Activated T-helper 1 cell treated with anti-CD3 and anti-CD28 coated beads, Interleukin-12 subunit alpha, Interleukin-12 subunit beta, Interleukin-2, Interleukin-4 antibody, amounts not matched to agents 30 ng/mL and 10 ng/mL and 1 ng/mL, durations not matched to agents 14 hours and 24 hours and 36 hours (primary cell): ENCODE measurements around the gene PHLPP1. TPM values are rescaled to one million over a fixed set of nuclear protein-coding genes. Genes with fewer than 3 reads are reported as not detected.

Source experiments
- DNase-seq: peaks from one replicate; pipeline ENCODE4 v3.0.0; 2021; ENCODE audit warnings: low spot score
- H3K27ac Mint-ChIP-seq: one replicate; pipeline ENCODE4 v1.8.0; 2021; ENCODE audit warnings: mild to moderate bottlenecking, mixed read lengths
- H3K27me3 Mint-ChIP-seq: one replicate; pipeline ENCODE4 v1.8.0; 2022; ENCODE audit warnings: mild to moderate bottlenecking, moderate library complexity, mixed read lengths; ENCODE audit not compliant: insufficient read depth
- H3K36me3 Mint-ChIP-seq: one replicate; pipeline ENCODE4 v1.8.0; 2021; ENCODE audit warnings: low read depth, mixed read lengths
- H3K4me1 Mint-ChIP-seq: one replicate; pipeline ENCODE4 v1.8.0; 2021; ENCODE audit warnings: low read depth, mixed read lengths
- H3K4me3 Mint-ChIP-seq: one replicate; pipeline ENCODE4 v1.8.0; 2021; ENCODE audit warnings: mild to moderate bottlenecking, moderate library complexity, mixed read lengths
- H3K9me3 Mint-ChIP-seq: one replicate; pipeline ENCODE4 v1.8.0; 2021; ENCODE audit warnings: mixed read lengths
- intact Hi-C: fragments of 100-400 bp; cut with micrococcal nuclease; formaldehyde crosslinking; loops from one replicate; pipeline ENCODE4 v1.15.1; 2024
- total RNA-seq: library from RNA; stranded (reverse); gene quantifications from 2 replicates; pipeline ENCODE4 v1.2.3, GENCODE V29; 2022

The PHLPP1 gene
- total RNA-seq, 1 donor from 2014 or later: 14.1 TPM

DNA sequence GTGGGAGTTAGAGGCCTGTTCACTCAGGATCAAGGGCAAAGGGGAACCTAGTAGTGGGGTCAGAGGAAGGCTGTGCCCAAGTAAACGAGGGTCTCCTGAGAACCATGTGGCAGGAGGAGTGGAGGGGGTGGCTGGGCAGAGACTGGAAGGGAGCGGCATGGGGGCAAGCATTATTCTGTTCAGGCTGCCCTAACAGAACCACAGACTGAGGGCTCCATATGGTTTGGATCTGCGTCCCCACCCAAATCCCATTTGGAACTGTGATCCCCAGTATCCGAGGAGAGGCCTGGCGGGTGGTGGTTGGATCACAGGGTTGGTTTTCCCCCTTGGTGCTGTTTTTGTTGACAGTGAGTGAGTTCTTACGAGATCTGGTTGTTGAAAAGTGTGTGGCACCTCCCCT, 287.0 kb downstream of the PHLPP1 start:
- no peaks in the 10 kb centered on the region for H3K4me1 Mint-ChIP-seq
- no peaks in the 10 kb centered on the region for H3K9me3 Mint-ChIP-seq
- peaks cover 7% of the 10 kb centered on the region for H3K27me3 Mint-ChIP-seq
- no peak for DNase-seq
- H3K4me3 Mint-ChIP-seq: no peak overlapping the region
- intact Hi-C loops: no loop called here
- no peaks in the 10 kb centered on the region for H3K36me3 Mint-ChIP-seq
- no peak overlapping the region for H3K27ac Mint-ChIP-seq

DNA sequence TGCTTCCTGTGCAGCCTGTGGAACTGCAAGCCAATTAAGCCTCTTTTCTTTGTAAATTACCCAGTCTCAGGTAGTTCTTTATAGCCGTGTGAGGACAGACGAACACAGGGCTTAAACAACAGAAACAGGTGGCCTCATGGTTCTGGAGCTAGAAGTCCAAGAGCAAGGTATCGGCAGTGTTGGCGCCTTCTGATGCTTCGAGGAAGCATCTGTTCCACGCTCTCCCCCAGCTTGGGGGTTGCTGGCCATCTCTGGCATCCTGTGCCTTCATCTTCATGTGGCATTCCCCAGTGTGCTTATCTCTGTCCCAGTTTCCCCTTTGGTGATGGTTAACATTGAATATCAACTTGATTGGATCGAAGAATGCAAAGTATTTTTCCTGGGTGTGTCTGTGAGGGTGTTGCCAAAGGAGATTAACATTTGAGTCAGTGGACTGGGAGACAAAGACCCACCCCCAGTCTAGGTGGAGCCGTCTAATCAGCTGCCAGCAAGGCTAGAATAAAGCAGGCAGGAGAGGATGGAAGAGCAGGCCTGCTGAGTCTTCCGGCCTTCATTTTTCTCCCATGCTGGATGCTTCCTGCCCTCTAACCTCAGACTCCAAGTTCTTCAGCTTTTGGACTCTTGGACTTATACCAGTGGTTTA, 287.6 kb downstream of the PHLPP1 start:
- no peak for DNase-seq
- Mint-ChIP-seq H3K4me3 (no peak overlapping the region), H3K4me1 (no peaks in the 10 kb centered on the region), H3K27ac (no peak overlapping the region), H3K9me3 (no peaks in the 10 kb centered on the region), H3K27me3 (peaks cover 9% of the 10 kb centered on the region), H3K36me3 (no peaks in the 10 kb centered on the region)
- intact Hi-C loops: no loop called here

DNA sequence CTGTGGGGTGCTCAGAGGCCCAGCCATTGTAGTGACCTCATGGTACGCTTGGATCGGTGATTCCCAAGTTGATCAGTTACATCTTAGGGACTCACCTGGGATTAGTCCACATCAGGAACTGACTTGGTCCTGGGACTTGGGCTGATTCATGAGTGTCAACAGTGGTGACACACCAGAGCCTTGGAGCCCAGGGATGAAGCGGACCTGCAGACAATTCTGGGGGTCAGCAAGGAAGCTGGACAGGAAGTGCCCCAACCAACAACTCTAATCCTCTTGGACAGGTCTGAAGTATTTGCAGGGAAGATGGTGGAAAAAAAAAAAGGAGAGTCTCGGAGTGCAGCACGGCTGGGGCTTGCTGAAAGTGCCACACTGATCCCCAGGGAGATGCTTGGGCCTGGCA, 288.6 kb downstream of the PHLPP1 start:
- H3K27ac Mint-ChIP-seq: no peak overlapping the region
- H3K4me1 Mint-ChIP-seq: no peaks in the 10 kb centered on the region
- H3K27me3 Mint-ChIP-seq: peaks cover 15% of the 10 kb centered on the region
- intact Hi-C loops: no loop called here
- H3K4me3 Mint-ChIP-seq: no peak overlapping the region
- no peaks in the 10 kb centered on the region for H3K36me3 Mint-ChIP-seq
- H3K9me3 Mint-ChIP-seq: no peaks in the 10 kb centered on the region
- no peak for DNase-seq

DNA sequence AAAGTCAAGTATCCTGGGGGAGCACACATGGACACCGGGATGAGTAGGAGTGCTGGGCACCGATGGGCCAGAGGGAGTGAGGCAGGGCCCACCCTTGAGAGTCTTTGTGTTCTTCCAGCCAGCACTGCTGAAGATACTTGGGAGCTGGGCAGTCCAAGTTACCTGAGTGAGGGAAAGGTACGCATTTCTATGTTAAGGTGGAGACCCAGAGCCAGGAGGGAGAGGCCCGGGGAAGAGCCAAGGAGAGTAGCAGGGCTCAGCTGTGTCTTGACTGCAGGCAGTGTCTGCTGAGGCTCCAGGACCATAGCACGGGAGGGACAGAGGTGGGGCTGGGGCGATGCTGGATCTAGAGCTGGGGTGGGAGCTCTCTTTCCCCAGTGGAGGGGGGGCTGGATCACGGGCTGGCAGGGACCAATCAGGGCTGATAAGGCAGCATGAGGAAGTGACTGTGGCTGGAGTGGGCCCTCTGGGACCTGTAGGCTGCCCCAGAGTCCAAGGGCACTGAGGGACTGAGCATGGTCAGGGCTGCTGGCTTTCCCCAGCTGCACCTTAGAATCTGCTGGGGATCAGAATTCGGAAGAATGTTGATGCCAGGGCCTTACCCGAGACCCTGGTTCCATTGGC, 289.2 kb downstream of the PHLPP1 start:
- Mint-ChIP-seq H3K4me1 (no peaks in the 10 kb centered on the region), H3K4me3 (no peak overlapping the region), H3K9me3 (no peaks in the 10 kb centered on the region), H3K27ac (no peak overlapping the region), H3K27me3 (peaks cover 20% of the 10 kb centered on the region), H3K36me3 (no peaks in the 10 kb centered on the region)
- intact Hi-C loops: no loop called here
- no peak for DNase-seq

DNA sequence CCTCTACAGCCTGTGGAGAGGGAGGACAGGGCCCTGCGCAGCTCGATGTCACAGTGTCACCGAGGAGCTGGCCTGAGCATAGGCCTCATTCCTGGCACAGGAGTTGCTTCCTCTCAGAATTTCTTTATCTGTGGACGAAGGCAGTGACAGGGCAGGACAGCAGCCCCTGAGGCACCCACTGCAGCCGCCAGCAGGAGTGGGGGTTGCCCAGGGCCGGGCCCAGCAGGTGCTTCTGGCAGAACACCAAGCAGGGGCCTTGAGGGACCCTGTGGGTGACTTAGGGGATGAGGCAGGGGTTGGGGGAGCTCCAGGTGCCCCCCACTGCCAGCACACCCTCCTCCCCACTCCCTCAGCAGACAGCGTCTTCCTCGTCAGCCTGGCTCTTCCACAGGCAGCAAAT, 290.0 kb downstream of the PHLPP1 start:
- no peak overlapping the region for H3K27ac Mint-ChIP-seq
- peaks cover 24% of the 10 kb centered on the region for H3K27me3 Mint-ChIP-seq
- H3K4me3 Mint-ChIP-seq: no peak overlapping the region
- intact Hi-C loops: no loop called here
- H3K9me3 Mint-ChIP-seq: no peaks in the 10 kb centered on the region
- DNase-seq: no peak
- no peaks in the 10 kb centered on the region for H3K4me1 Mint-ChIP-seq
- no peaks in the 10 kb centered on the region for H3K36me3 Mint-ChIP-seq

DNA sequence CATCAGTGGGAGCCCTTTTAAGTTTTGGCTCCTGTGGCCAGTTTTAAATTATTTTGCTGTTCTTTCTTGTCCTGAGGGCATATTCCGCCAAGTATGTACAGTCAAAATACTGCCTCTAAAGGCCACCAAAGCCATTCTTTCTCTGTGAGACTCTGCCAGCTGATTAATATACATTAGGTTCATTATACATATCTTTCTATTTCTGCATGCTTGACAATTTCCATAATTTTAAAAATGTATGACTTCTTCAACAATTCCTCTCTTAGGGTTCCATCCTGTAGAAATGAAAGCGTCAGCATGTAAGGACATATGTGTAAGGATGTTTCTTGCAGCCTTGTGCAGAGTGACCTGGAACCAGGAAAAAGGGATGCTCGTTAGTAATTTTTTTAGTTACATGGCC, 291.9 kb downstream of the PHLPP1 start:
- Mint-ChIP-seq H3K27me3 (peaks cover 31% of the 10 kb centered on the region), H3K4me1 (no peaks in the 10 kb centered on the region), H3K9me3 (no peaks in the 10 kb centered on the region), H3K4me3 (no peak overlapping the region), H3K27ac (no peak overlapping the region), H3K36me3 (no peaks in the 10 kb centered on the region)
- intact Hi-C loops: no loop called here
- no peak for DNase-seq

DNA sequence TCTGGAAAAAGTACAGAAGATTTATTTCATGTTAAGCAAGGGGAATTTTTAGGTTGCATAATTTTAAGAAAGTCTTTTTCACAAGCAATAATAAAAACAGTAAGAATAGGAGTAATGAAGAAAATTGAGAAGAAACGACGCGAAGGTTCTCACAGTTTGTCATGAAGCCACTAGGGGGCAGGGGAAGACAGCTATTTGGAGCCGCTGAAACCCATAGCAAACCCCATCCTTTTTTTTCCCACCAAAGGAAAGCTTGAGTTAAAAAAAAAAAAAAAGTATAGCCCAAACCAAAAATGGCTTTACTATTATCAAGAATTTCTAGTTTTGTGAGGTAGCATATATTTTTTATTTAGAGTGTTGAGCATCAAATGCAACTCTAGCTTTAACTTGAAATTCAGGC, 300.9 kb downstream of the PHLPP1 start:
- no peak for DNase-seq
- Mint-ChIP-seq H3K27me3 (peaks cover 65% of the 10 kb centered on the region), H3K4me1 (no peaks in the 10 kb centered on the region), H3K9me3 (peaks cover 8% of the 10 kb centered on the region), H3K4me3 (no peak overlapping the region), H3K27ac (no peak overlapping the region), H3K36me3 (peaks cover 2% of the 10 kb centered on the region)
- intact Hi-C loops: loop anchor here (1.0 to 5.0 kb wide), 6 partner anchors 57 to 423 kb away; no protein-coding TSS in a partner anchor

DNA sequence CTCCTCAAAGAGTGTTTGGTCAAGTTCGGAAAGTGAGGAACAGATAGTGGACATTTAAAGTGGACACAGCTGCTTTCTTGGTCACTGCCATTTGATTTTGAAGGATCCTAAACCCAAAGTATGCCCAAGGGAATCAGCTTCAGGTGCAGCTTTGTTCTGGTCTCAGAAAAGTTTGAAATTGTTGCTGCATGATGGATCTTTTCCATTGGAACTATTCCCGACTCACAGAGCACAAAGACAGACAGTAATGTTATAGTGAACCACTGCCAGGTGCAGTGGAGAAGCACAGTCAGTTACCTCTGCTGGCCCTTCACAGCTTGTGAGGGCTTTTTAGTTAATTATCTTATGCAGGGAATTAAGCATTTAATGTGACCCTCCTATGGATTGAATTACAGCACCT, 301.7 kb downstream of the PHLPP1 start:
- Mint-ChIP-seq H3K27me3 (peaks cover 61% of the 10 kb centered on the region), H3K4me1 (no peaks in the 10 kb centered on the region), H3K9me3 (peaks cover 8% of the 10 kb centered on the region), H3K27ac (no peak overlapping the region), H3K4me3 (no peak overlapping the region), H3K36me3 (peaks cover 2% of the 10 kb centered on the region)
- intact Hi-C loops: loop anchor here (5.0 kb wide), 2 partner anchors 115 to 190 kb away; no protein-coding TSS in a partner anchor
- no peak for DNase-seq

DNA sequence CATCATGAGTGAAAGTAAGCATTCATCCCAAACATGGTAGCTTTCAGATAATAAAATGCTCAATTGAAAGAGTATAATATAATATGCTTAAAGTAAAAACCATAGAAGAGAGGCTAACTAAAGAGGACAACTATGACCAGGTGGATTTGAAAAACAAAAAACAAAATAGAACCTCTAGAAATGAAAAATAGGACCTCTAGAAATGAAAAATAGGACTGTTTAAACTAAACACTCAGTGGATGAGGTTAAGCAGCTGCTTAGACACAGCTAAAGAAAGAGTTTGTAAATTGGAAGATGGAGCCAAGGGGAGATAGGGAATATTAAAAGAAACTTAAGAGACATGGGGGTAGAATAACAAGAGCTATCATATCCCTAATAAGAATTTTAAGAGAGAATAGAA, 302.6 kb downstream of the PHLPP1 start:
- Mint-ChIP-seq H3K36me3 (peaks cover 2% of the 10 kb centered on the region), H3K4me1 (no peaks in the 10 kb centered on the region), H3K9me3 (peaks cover 8% of the 10 kb centered on the region), H3K27me3 (peaks cover 53% of the 10 kb centered on the region), H3K27ac (no peak overlapping the region), H3K4me3 (no peak overlapping the region)
- DNase-seq: no peak
- intact Hi-C loops: loop anchor here (5.0 kb wide), 2 partner anchors 114 to 189 kb away; no protein-coding TSS in a partner anchor

DNA sequence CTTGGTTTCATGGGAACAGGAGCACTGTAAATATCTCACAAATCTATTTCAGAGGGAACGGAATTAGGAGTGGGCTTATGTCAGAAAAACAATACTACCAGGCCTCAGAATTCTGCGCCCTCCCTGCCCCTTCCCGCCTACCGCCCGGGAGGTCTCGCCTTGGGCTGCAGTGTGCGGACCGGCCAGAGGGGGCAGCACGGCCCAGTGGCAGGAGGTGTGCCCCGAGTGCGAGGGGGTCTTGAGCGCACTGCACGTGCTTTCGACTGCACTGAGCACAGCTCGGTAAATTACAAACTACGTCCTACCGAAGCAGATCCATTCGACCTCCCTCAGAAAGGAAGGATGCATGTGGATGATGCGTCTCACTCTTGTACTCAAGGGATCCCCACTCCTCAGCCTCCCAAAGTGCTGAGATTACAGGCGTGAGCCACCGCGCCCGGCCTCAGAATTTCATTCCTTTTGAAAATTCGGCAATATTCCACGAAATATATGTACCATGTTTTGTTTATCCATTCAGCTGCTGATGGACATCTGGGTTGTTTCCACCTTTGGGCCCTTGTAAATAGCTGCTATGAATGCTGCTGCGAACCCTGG, 307.2 kb downstream of the PHLPP1 start:
- H3K27ac Mint-ChIP-seq: no peak overlapping the region
- intact Hi-C loops: no loop called here
- H3K27me3 Mint-ChIP-seq: peaks cover 38% of the 10 kb centered on the region
- H3K4me1 Mint-ChIP-seq: no peaks in the 10 kb centered on the region
- H3K36me3 Mint-ChIP-seq: peaks cover 2% of the 10 kb centered on the region
- no peak for DNase-seq
- peaks cover 8% of the 10 kb centered on the region for H3K9me3 Mint-ChIP-seq
- no peak overlapping the region for H3K4me3 Mint-ChIP-seq

DNA sequence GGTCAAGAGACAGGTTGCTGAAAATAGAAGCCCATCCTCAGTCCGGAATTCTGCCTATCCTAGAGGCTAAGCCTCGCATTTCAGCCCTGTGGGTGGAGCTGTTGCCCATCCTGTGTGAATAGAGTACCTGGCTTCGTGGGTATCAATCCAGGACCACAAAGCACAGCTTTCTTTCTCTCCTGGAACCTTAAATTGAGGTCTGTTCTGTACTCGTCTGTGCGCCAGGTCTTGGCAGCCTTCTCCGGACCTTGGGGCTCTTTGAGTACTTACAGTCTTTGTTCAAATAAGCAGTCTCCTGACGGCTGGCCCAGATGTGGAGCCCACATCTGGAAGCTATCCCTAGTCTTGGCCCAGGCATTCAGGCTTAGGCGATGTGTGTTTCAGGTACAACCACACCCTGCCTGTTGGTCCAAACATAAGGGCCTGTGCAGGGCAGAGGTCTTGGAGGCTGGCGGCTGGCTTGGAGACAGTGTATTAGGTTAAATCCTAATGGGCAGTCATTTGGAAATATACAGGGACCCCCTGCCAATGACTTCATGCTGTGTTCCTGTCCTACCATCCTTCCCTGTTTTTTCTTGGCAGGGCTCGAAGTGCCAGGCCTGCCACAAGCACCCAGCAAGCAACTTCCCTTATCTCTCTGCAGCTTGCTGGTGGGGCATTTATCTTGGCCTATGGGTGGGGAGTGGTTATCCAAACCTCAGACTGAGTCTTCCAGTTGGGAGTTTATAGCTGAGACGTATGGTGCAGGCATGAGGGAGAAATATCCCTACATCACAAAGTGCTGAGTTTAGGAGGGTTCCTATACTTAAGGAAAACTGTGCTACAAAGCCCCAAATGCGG, 310.1 kb downstream of the PHLPP1 start:
- Mint-ChIP-seq H3K36me3 (no peaks in the 10 kb centered on the region), H3K4me3 (no peak overlapping the region), H3K4me1 (peaks cover under 1% of the 10 kb centered on the region), H3K27me3 (peaks cover 20% of the 10 kb centered on the region), H3K9me3 (peaks cover 1% of the 10 kb centered on the region), H3K27ac (no peak overlapping the region)
- intact Hi-C loops: no loop called here
- DNase-seq: no peak

DNA sequence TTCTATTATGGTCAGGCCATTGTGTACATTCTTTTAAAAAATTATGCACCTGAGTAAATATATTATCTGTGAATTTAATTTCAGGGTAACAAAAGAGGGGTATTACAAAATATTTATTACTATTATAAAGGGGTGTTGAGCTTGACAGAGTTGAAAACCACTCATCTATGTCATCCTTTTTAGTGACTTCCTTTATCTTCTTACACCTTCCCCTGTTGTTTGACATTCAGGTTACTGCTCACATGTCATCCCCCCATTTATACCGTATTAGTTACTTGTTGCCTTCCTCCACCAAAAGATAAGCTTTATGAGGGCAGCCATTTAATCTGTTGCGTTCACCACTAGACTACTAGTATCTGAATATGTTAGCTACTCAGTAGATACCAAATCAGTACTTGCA, 313.0 kb downstream of the PHLPP1 start:
- H3K9me3 Mint-ChIP-seq: peaks cover 7% of the 10 kb centered on the region
- H3K4me3 Mint-ChIP-seq: no peak overlapping the region

More for the DNA sequence above, 313.0 kb downstream of the PHLPP1 start:
- H3K4me1 Mint-ChIP-seq: peaks cover 5% of the 10 kb centered on the region
- no peak overlapping the region for H3K27ac Mint-ChIP-seq
- H3K36me3 Mint-ChIP-seq: peaks cover 5% of the 10 kb centered on the region
- no peak for DNase-seq
- intact Hi-C loops: no loop called here
- H3K27me3 Mint-ChIP-seq: peaks cover 14% of the 10 kb centered on the region
